GM21447 (cell line): ENCODE results near the gene HNRNPUL1.
"Not testable (repeated sequence)": the region's sequence is repeated elsewhere in the genome, so short reads cannot be mapped to it uniquely, and the experiment has no call there.

Experiments used
- ATAC-seq: cut with Tn5 transposase; IDR thresholded peaks from one replicate; pipeline ENCODE4 v1.9.1; 2021; ENCODE audit not compliant: unreplicated experiment

HNRNPUL1 gene

GRCh38 chr19:41324231-41324702, 60.1 kb downstream of the HNRNPUL1 start:
- ATAC-seq, result no peak

- no peak for ATAC-seq
Measured at GRCh38 chr19:41324921-41325639, 60.9 kb downstream of the HNRNPUL1 start.

- ATAC-seq, result no peak
Measured at GRCh38 chr19:41325640-41325946, 61.4 kb downstream of the HNRNPUL1 start.

DNA sequence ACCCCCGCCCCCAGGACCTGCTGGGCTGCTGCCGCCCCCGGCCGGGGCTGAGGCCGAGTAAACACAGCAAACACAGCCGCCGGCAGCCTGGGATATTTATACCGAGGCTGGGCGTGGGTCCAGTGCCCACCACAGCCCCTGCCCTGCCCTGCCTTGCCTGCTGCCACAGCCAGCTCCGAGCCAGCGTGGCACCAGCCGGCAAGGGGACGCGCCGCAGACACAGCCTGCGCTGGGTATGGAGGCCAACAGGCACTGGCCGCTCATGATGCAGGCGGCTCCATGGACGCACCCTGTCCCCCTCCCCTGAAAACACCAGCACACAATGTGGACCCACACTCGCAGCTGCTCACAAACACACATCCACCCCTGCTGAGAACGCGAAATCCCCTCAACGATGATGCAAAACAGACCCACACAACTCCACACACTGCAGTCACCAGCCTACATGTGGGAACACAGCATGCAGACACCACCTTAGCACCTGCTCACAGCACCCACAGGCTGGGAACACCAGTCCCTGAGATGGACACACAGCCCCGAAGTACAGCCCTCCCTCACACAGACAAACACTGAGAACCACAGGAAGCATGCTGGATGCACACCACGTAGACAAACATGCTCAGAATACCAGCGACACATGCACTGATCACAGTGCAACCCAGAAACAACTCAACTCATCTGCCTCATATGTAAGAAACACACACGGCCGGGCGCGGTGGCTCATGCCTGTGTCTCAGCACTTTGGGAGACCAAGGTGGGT, 62.0 kb downstream of the HNRNPUL1 start:
- ATAC-seq, result no peak

GRCh38 chr19:41327076-41327575, 63.0 kb downstream of the HNRNPUL1 start:
- ATAC-seq, result no peak

GRCh38 chr19:41327576-41328156, 63.5 kb downstream of the HNRNPUL1 start:
- peak; percentile 51 for ATAC-seq

- ATAC-seq, result peak; percentile 10
Measured at GRCh38 chr19:41328157-41328841, 64.1 kb downstream of the HNRNPUL1 start.

- ATAC-seq, result no peak
Measured at GRCh38 chr19:41328842-41329225, 64.7 kb downstream of the HNRNPUL1 start.

DNA sequence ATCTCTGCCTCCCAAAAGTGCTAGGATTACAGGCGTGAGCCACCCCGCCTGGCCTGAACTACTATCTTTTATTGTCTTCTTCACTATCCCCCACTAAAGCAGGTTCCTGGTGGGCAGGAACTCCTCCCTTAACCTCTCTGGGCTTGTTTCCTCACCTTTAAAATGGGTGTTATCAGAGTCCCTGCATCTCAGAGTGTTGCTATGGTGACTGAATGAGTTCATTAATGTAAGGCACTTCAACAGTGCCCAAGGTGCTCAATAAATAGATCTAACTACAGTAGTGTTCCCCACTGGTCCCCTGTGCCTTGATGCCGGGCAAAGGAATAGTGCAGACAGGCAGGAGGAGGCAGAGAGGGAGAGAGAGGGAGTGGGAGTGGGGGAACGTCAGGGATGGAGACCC, 66.3 kb downstream of the HNRNPUL1 start:
- ATAC-seq, result no peak

GRCh38 chr19:41330946-41331678, 66.9 kb downstream of the HNRNPUL1 start:
- ATAC-seq, result no peak

GRCh38 chr19:41332000-41332399, 67.8 kb downstream of the HNRNPUL1 start:
- ATAC-seq, result no peak

DNA sequence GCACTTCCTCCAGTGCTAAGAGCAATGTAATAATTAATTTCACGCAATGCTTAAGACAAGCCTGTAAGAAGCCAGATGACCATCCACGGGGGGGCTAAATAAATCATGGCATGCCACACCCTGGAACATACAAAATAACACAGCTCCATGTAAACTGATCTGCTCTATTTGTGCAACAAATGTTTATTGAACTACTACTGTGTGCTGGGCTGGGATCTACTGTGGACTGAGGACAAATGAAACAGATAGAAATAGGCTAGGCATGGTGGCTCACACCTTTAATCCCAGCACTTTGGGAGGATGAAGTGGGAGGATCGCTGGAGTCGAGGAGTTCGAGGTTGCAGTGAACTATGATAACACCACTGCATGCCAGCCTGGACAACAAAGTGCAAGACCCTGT, 68.3 kb downstream of the HNRNPUL1 start:
- ATAC-seq, result no peak

DNA sequence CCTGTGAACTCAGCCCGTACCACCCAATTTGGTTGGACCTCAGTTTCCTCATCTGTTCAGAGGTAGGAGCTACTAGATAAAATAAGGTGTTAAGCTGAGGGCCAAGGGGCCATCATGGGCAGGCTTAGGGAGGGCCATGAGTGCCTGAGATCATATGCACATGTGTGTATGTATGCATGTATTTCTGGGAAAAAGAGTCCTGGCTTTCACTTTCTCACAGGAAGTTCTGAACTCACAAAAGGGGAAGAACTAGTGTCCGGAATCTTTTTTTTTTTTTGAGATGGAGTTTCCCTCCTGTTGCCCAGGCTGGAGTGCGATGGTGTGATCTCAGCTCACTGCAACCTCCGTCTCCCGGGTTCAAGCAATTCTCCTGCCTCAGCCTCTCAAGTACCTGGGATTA, 70.6 kb downstream of the HNRNPUL1 start:
- no peak for ATAC-seq

DNA sequence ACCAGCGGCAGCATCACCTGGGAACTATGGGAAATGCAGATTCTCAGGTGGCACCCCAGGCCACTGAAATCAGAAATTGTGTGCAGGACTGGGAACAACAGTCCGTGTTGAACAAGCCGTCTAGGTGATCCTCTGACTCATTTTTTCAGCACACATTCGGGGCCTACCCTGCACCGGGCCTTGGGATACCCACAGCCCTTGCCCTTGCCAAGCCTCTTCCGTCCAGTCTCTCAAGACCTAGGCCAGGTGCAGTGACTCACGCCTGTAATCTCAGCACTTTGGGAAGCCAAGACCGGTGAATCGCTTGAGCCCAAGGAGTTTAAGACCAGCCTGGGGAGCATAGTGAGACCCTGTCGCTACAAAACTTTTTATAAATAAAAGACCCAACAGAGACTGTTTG, 71.3 kb downstream of the HNRNPUL1 start:
- no peak for ATAC-seq

DNA sequence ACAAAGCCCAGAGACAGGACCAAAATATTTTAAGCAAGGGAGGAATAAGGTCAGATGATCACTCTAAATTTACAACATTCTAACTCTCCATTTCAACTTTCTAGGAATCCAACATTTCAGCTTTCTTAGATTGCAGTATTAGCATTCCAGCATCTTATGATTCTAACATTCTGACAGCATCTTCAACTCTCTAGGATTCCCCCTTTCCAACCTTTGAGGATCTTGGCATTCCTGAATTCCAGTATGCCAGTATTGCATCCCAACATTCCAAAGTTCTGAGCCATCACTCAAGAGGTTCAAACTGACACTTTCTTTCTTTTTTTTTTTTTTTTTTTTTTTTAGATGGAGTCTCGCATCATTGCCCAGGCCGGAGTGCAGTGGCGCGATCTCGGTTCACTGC, 75.8 kb downstream of the HNRNPUL1 start:
- no peak for ATAC-seq

DNA sequence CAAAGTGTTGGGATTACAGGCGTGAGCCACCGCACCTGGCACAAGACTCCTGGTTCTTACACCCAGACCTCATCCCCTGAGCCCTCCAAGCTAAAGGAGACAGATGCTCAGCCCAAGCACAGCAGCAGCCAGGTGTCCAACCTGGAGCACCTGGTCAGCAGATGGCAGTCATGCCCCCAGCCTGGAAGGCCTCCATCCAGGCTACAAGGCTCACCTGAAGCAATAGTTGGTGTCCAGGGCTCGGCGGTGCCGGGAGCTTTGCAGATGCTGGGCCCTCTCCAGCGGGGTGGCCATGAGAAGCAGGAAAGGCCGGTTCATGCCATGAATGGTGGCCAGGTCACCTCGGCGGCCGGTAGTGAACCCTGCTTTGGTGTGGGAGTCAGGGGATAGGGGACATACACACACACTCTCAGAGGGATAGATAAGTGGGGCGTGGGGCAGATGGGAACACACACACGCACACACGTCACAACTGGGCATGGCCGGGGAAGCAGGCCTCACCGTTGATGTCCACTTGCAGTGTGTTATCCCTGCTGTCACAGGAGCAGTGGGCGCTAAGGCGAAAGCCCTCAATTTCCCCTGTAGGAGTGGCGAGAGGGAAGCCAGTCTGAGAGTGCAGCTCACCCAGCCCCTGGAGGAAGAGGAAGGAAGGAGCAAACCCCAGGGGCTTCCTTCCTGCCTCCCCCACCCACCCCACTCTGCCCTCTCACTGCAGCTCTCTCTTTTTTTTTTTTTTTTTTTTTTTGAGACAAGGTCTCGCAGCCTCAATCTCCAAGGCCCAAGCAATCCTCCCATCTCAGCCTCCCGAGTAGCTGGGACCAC, 77.7 kb downstream of the HNRNPUL1 start:
- ATAC-seq, result no peak

- ATAC-seq, result no peak
Measured at GRCh38 chr19:41344162-41344561, 80.0 kb downstream of the HNRNPUL1 start.

GRCh38 chr19:41346916-41347315, 82.7 kb downstream of the HNRNPUL1 start:
- not testable (repeated sequence) for ATAC-seq

- no peak for ATAC-seq
Measured at GRCh38 chr19:41350735-41351338, 86.7 kb downstream of the HNRNPUL1 start.
